ENCODE data around the gene ADAD1. TPM values are rescaled to one million over a fixed set of nuclear protein-coding genes. Genes with fewer than 3 reads are reported as not detected.

The ADAD1 gene
- total RNA-seq, 1 donor from 2014 or later: not detected

DNA sequence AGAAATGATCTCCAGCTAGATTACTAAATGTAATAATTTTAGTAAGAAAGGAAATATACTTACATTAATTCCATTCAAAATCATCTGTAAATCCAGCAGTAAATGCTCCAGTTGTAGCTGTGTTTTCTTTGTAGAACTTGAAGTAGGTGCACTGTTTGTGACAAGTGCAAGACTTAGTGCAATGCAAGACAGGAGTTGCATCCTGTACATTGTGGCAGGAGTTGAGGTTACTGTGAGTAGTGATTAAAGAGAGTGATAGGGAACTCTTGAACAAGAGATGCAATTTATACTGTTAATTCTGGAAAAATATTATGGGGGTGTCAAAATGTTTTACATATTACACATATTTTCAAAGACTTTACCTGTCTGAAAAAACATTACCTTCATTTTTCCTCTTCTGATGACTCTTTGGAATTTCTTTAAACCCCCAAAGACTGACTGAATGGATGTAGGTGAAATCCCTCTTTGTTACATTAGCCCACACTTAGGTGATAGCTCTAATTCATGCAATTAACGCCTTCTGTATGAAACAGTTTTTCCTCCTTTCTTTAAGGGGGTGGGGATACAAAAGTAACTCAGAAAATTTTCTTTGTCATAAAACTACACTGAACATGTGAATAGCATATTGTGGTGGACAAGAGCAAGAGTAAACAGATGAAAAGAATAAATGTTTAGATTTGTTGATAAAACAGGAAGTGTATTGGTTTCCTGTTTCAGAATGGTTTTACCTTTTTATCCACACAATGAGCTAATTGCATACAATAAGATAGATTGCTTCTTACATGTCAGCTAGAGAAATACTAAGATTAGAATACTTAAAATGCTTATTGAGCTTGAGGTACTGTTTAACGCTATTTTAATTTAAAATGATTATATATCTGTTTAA lies 77.7 kb downstream of the ADAD1 start, which contains the start of gene IL2:
TSS of gene IL2 (minus strand) at position 495 of the 886 bp plus-strand sequence. CDS start at position 210, 285 bp downstream.
- no peak within 1 kb of the TSS for H3K27ac ChIP-seq
- no peak for DNase-seq
- intact Hi-C loops (cut with DNase I): no loop called here
- no peaks in the 10 kb centered on the region for H3K36me3 ChIP-seq
- H3K4me1 ChIP-seq: no peaks in the 10 kb centered on the region
- no peaks in the 10 kb centered on the region for H3K27me3 ChIP-seq
- no peak for ATAC-seq
- no peak within 1 kb of the TSS for H3K4me3 ChIP-seq
- TF ChIP-seq, protein P1, sequence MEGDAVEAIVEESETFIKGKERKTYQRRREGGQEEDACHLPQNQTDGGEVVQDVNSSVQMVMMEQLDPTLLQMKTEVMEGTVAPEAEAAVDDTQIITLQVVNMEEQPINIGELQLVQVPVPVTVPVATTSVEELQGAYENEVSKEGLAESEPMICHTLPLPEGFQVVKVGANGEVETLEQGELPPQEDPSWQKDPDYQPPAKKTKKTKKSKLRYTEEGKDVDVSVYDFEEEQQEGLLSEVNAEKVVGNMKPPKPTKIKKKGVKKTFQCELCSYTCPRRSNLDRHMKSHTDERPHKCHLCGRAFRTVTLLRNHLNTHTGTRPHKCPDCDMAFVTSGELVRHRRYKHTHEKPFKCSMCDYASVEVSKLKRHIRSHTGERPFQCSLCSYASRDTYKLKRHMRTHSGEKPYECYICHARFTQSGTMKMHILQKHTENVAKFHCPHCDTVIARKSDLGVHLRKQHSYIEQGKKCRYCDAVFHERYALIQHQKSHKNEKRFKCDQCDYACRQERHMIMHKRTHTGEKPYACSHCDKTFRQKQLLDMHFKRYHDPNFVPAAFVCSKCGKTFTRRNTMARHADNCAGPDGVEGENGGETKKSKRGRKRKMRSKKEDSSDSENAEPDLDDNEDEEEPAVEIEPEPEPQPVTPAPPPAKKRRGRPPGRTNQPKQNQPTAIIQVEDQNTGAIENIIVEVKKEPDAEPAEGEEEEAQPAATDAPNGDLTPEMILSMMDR (IDR thresholded peaks at IDR 0.05): no peak
- H3K9me3 ChIP-seq: no peaks in the 10 kb centered on the region

DNA sequence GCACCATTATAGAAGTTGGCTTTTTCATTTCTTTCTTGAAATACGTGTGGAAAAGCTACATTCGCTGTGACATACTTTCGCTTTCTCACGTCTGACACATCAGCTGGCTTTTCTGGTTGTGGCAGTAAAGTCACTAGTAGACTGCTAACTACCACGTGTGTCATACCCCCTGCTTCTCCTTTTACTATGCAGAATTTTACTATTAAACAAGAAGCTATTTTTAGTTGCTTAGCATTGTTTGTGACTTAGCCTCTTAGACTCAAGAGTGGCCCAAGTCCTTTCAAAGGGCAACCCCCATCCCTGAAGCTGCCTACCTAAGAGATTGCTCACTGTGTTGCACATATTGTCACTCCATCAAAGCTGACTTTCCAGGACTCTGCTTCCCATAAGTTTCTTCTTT lies 79.8 kb downstream of the ADAD1 start:
- Histone ChIP-seq H3K4me3 (peak overlapping the region; percentile 20), H3K27me3 (no peaks in the 10 kb centered on the region), H3K36me3 (no peaks in the 10 kb centered on the region), H3K4me1 (no peaks in the 10 kb centered on the region), H3K27ac (peak overlapping the region; percentile 42), H3K9me3 (no peaks in the 10 kb centered on the region)
- ATAC-seq (peak; percentile 49), DNase-seq (no peak)
- intact Hi-C loops (cut with DNase I): no loop called here
- TF ChIP-seq, protein P1 (IDR thresholded peaks at IDR 0.05): no peak

DNA sequence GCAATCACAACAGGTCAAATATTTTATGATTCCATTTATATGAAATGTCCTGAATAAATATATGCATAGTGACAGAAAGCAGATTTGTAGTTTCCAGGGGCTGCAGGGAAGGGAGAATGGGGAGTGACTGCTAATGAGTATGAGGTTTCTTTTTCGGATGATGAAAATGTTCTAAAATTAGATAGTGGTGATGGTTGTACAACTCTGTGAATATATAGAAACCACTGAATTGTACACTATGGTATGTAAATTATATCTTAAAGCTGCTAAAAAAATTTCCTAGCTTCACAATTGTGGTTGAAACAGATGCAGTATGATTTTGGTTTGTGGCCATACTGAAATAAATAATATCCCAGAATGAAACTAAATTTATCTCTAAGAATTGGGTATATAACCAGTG lies 90.6 kb downstream of the ADAD1 start:
- DNase-seq (no peak), ATAC-seq (no peak)
- no peak overlapping the region for H3K4me3 ChIP-seq
- H3K4me1 ChIP-seq: no peaks in the 10 kb centered on the region
- no peaks in the 10 kb centered on the region for H3K36me3 ChIP-seq
- intact Hi-C loops (cut with DNase I): no loop called here
- TF ChIP-seq, protein P1 (IDR thresholded peaks at IDR 0.05): no peak
- H3K27ac ChIP-seq: no peak overlapping the region
- H3K27me3 ChIP-seq: no peaks in the 10 kb centered on the region
- no peaks in the 10 kb centered on the region for H3K9me3 ChIP-seq

DNA sequence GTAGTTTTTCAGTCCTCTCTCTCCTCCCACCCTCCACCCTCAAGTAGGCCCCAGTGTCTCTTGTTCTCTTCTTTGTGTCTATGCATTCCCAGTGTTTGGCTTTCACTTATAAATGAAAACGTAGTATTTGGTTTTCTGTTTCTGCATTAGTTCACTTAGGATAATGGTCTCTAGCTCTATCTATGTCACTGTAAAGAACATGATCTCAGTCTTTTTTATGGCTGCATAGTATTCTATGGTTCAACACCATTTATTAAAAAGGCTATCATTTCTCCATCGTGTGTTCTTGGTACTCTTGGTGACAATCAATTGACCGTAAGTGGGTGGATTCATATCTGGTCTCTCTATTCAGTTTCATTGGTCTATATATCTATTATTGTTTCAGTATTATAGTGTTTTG lies 96.4 kb downstream of the ADAD1 start:
- DNase-seq: no peak
- intact Hi-C loops (cut with DNase I): no loop called here
- H3K36me3 ChIP-seq: no peaks in the 10 kb centered on the region
- ATAC-seq: no peak
- H3K9me3 ChIP-seq: no peaks in the 10 kb centered on the region
- no peak overlapping the region for H3K27ac ChIP-seq
- no peak overlapping the region for H3K4me3 ChIP-seq
- no peaks in the 10 kb centered on the region for H3K27me3 ChIP-seq
- TF ChIP-seq, protein P1 (IDR thresholded peaks at IDR 0.05): no peak
- H3K4me1 ChIP-seq: no peaks in the 10 kb centered on the region

DNA sequence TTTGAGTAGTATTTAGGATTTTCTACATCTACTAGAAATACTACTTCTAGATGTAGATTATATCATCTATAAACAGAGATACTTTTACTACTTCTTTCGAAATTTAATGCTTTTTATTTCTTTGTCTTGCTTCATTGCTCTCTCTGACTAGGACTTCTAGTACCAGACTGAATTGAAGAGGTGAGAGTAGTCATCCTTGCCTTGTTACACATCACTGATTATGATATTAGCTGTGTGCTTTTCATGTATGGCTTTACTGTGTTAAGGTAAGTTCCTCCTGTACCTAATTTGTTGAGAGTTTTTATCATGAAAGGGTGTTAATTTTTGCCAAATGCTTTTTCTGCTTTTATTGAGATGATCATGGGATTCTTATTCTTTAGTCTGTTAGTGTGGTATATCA lies 97.3 kb downstream of the ADAD1 start:
- ATAC-seq (no peak), DNase-seq (no peak)
- Histone ChIP-seq H3K4me1 (no peaks in the 10 kb centered on the region), H3K36me3 (no peaks in the 10 kb centered on the region), H3K27ac (no peak overlapping the region), H3K9me3 (no peaks in the 10 kb centered on the region), H3K4me3 (no peak overlapping the region), H3K27me3 (no peaks in the 10 kb centered on the region)
- intact Hi-C loops (cut with DNase I): no loop called here
- TF ChIP-seq, protein P1 (IDR thresholded peaks at IDR 0.05): no peak
